H9 (cell line): ENCODE data around the gene RXFP2. TPM values are rescaled to one million over a fixed set of nuclear protein-coding genes. Genes with fewer than 3 reads are reported as not detected.

Source experiments
- DNase-seq: peaks from one replicate; pipeline ENCODE4 v3.0.0-alpha.2; 2017
- H2AFZ ChIP-seq: one replicate; pipeline ENCODE4 v1.6.1; 2013; ENCODE audit warnings: mild to moderate bottlenecking, low read length, control low read depth, moderate library complexity
- H2AK5ac ChIP-seq: 2 replicates; pipeline ENCODE4 v1.6.1; 2013; ENCODE audit warnings: low read length, control low read depth, mixed read lengths; ENCODE audit not compliant: insufficient read length
- H2BK120ac ChIP-seq: one replicate; pipeline ENCODE4 v1.6.1; 2013; ENCODE audit warnings: low read depth, mild to moderate bottlenecking, low read length, control low read depth, inconsistent platforms; ENCODE audit not compliant: poor library complexity, severe bottlenecking
- H2BK12ac ChIP-seq: 2 replicates; pipeline ENCODE4 v1.6.1; 2013; ENCODE audit warnings: low read length, control low read depth, mixed read lengths, low read depth; ENCODE audit not compliant: insufficient read length
- H2BK15ac ChIP-seq: 2 replicates; pipeline ENCODE4 v1.6.1; 2013; ENCODE audit warnings: low read depth, low read length, control low read depth
- H2BK20ac ChIP-seq: one replicate; pipeline ENCODE4 v1.6.1; 2013; ENCODE audit warnings: low read depth, mild to moderate bottlenecking, low read length, control low read depth, inconsistent platforms; ENCODE audit not compliant: poor library complexity, severe bottlenecking
- H2BK5ac ChIP-seq: 2 replicates; pipeline ENCODE4 v1.6.1; 2013; ENCODE audit warnings: low read length, control low read depth, mixed read lengths; ENCODE audit not compliant: insufficient read length
- H3K14ac ChIP-seq: 2 replicates; pipeline ENCODE4 v1.6.1; 2013; ENCODE audit warnings: low read length, control low read depth; ENCODE audit not compliant: insufficient read depth
- H3K18ac ChIP-seq: 2 replicates; pipeline ENCODE4 v1.6.1; 2013; ENCODE audit warnings: low read depth, mild to moderate bottlenecking, mixed read lengths, low read length, control low read depth; ENCODE audit not compliant: insufficient read length
- H3K23ac ChIP-seq: 2 replicates; pipeline ENCODE4 v1.6.1; 2013; ENCODE audit warnings: low read length, control low read depth, mixed read lengths, low read depth; ENCODE audit not compliant: insufficient read length
- H3K23me2 ChIP-seq: 2 replicates; pipeline ENCODE4 v1.6.1; 2013; ENCODE audit warnings: low read depth, mild to moderate bottlenecking, mixed read lengths, low read length, control low read depth; ENCODE audit not compliant: insufficient read length, poor library complexity, severe bottlenecking
- H3K27ac ChIP-seq: 2 replicates; pipeline ENCODE4 v1.5.1; 2013; ENCODE audit warnings: low read length, control low read depth, mixed read lengths, low read depth; ENCODE audit not compliant: insufficient read length
- H3K27me3 ChIP-seq: 2 replicates; pipeline ENCODE4 v1.6.1; 2013; ENCODE audit warnings: low read length, control low read depth, inconsistent platforms; ENCODE audit not compliant: insufficient read depth
- H3K4ac ChIP-seq: 2 replicates; pipeline ENCODE4 v1.6.1; 2013; ENCODE audit warnings: low read depth, mild to moderate bottlenecking, control low read depth, inconsistent platforms, low read length, moderate library complexity
- H3K4me1 ChIP-seq: 2 replicates; pipeline ENCODE4 v1.6.1; 2013; ENCODE audit warnings: low read length, control low read depth, inconsistent platforms; ENCODE audit not compliant: insufficient read depth
- H3K4me2 ChIP-seq: 2 replicates; pipeline ENCODE4 v1.6.1; 2013; ENCODE audit warnings: low read length, control low read depth, mixed read lengths; ENCODE audit not compliant: insufficient read length, insufficient read depth
- H3K56ac ChIP-seq: 2 replicates; pipeline ENCODE4 v1.6.1; 2013; ENCODE audit warnings: low read depth, mild to moderate bottlenecking, mixed read lengths, low read length, control low read depth; ENCODE audit not compliant: insufficient read length
- H3K79me1 ChIP-seq: 2 replicates; pipeline ENCODE4 v1.6.1; 2013; ENCODE audit warnings: low read depth, mild to moderate bottlenecking, moderate library complexity, low read length, control low read depth, inconsistent platforms; ENCODE audit not compliant: insufficient read depth, poor library complexity, severe bottlenecking
- H3K79me2 ChIP-seq: 2 replicates; pipeline ENCODE4 v1.6.1; 2013; ENCODE audit warnings: low read length, control low read depth, inconsistent platforms; ENCODE audit not compliant: insufficient read depth
- H3K9ac ChIP-seq: 2 replicates; pipeline ENCODE4 v1.6.1; 2013; ENCODE audit warnings: low read length, control low read depth, mixed read lengths; ENCODE audit not compliant: insufficient read length; ENCODE audit errors: extremely low read depth
- H3K9me3 ChIP-seq: one replicate; pipeline ENCODE4 v1.6.1; 2013; ENCODE audit warnings: low read depth, low read length, inconsistent platforms; ENCODE audit not compliant: control insufficient read depth
- H3T11ph ChIP-seq: one replicate; pipeline ENCODE4 v1.6.1; 2013; ENCODE audit warnings: mild to moderate bottlenecking, low read length, control low read depth, inconsistent platforms
- H4K20me1 ChIP-seq: one replicate; pipeline ENCODE4 v1.6.1; 2013; ENCODE audit not compliant: control insufficient read depth, insufficient read length, insufficient read depth
- H4K5ac ChIP-seq: 2 replicates; pipeline ENCODE4 v1.6.1; 2013; ENCODE audit warnings: low read depth, mild to moderate bottlenecking, mixed read lengths, low read length, control low read depth; ENCODE audit not compliant: insufficient read length
- H4K8ac ChIP-seq: replicated peaks from 2 replicates; pipeline ENCODE4 v1.6.1; 2013; ENCODE audit warnings: low read length, control low read depth, mixed read lengths, low read depth; ENCODE audit not compliant: insufficient read length
- H4K91ac ChIP-seq: 2 replicates; pipeline ENCODE4 v1.6.1; 2013; ENCODE audit warnings: low read depth, mild to moderate bottlenecking, moderate library complexity, mixed read lengths, low read length, control low read depth; ENCODE audit not compliant: insufficient read length
- H3K27ac Mint-ChIP-seq, 3 experiments: 2 replicates in 2 of 3; 3 replicates in 1 of 3; pipeline ENCODE4 v1.8.0; 2020 to 2021; ENCODE audit warnings: mixed read lengths in 3 of 3, mild to moderate bottlenecking in 1 of 3, moderate library complexity in 1 of 3
- H3K27me3 Mint-ChIP-seq: 2 replicates; pipeline ENCODE4 v1.8.0; 2021; ENCODE audit warnings: low read depth, mild to moderate bottlenecking, moderate library complexity, mixed read lengths
- H3K36me3 Mint-ChIP-seq, 3 experiments: 2 replicates in 2 of 3; 3 replicates in 1 of 3; pipeline ENCODE4 v1.8.0; 2020 to 2021; ENCODE audit warnings: low read depth in 3 of 3, mixed read lengths in 3 of 3; ENCODE audit not compliant: insufficient read depth in 1 of 3
- H3K4me1 Mint-ChIP-seq, 2 experiments: 2 replicates each; pipeline ENCODE4 v1.8.0; 2020; ENCODE audit warnings: mixed read lengths in 2 of 2
- H3K4me3 Mint-ChIP-seq, 2 experiments: 2 replicates in 1 of 2; 3 replicates in 1 of 2; pipeline ENCODE4 v1.8.0; 2020 to 2021; ENCODE audit warnings: mild to moderate bottlenecking in 2 of 2, mixed read lengths in 2 of 2, moderate library complexity in 1 of 2
- H3K9me3 Mint-ChIP-seq, 2 experiments: 2 replicates in 1 of 2; 3 replicates in 1 of 2; pipeline ENCODE4 v1.8.0; 2020; ENCODE audit warnings: mild to moderate bottlenecking in 2 of 2, mixed read lengths in 2 of 2, moderate library complexity in 1 of 2
- CTCF ChIP-seq: fragments of 200-600 bp; sonication (generic); conservative IDR thresholded peaks from 3 replicates; pipeline ENCODE4 v1.8.0; 2021; ENCODE audit warnings: antibody characterized with exemption, mild to moderate bottlenecking
- WGBS: extraction: QIAGEN DNeasy Blood & Tissue Kit; methylation state at CpG from one replicate; pipeline ENCODE4 v1.1.7; 2013; ENCODE audit warnings: missing lambda C conversion rate, low lambda C conversion rate, mixed read lengths; ENCODE audit not compliant: insufficient read length; ENCODE audit errors: extremely low coverage; 5-methylcytosine and 5-hydroxymethylcytosine counted together
- total RNA-seq: library from RNA; stranded (reverse); gene quantifications from 2 replicates; pipeline ENCODE4 v1.2.1, GENCODE V29; 2021

RXFP2 gene
- total RNA-seq, 1 experiment from 2014 or later, result not detected

GRCh38 chr13:31814536-31814935 is 75.2 kb downstream of the RXFP2 start:
- Histone ChIP-seq H3K27me3 (no peaks in the 10 kb centered on the region), H3K9me3 (no peaks in the 10 kb centered on the region), H3K56ac (no peak overlapping the region), H3T11ph (no peak overlapping the region), H3K9ac (no peak overlapping the region), H3K4me2 (no peak overlapping the region), H3K18ac (no peak overlapping the region), H2BK15ac (no peak overlapping the region), H4K91ac (no peak overlapping the region), H2AK5ac (no peak overlapping the region), H4K8ac (no peak overlapping the region), H3K79me1 (no peaks in the 10 kb centered on the region), H3K4ac (no peak overlapping the region), H2BK12ac (no peak overlapping the region), H2AFZ (no peak overlapping the region), H3K23me2 (no peaks in the 10 kb centered on the region), H2BK120ac (no peak overlapping the region), H3K23ac (no peak overlapping the region), H2BK20ac (no peak overlapping the region), H3K4me1 (no peaks in the 10 kb centered on the region), H4K5ac (no peak overlapping the region), H3K27ac (no peak overlapping the region), H3K14ac (no peak overlapping the region), H3K79me2 (no peaks in the 10 kb centered on the region), H2BK5ac (no peak overlapping the region), H4K20me1 (no peaks in the 10 kb centered on the region)
- TF ChIP-seq CTCF, result no peak
- Mint-ChIP-seq H3K4me3 (no peak overlapping the region), H3K9me3 (peaks cover 35 to 37% of the 10 kb centered on the region in 2 experiments), H3K36me3 (peaks cover 2 to 30% (median 9%) of the 10 kb centered on the region in 3 experiments; a peak in 6 of 7 replicates), H3K27ac (no peak overlapping the region), H3K4me1 (no peaks in the 10 kb centered on the region), H3K27me3 (no peaks in the 10 kb centered on the region; the same call in 1 of the 2 replicates)
- DNase-seq, result no peak
- no CpG with 5 or more reads among the region's 5 CpGs for WGBS
